DND-41 (cell line): ENCODE results near the gene CLDN9.
A peak's percentile ranks its signal among the peaks of the same experiment; 100 is the strongest.

ENCODE experiments used
- ATAC-seq: fragments of 200-7000 bp; cut with Tn5 transposase; 3 replicates; pipeline ENCODE4 v1.9.1; 2021; ENCODE audit warnings: low read depth; ENCODE audit not compliant: insufficient read depth
- DNase-seq: peaks from one replicate; pipeline ENCODE4 v3.0.0-alpha.2; 2020
- H2AFZ ChIP-seq: 2 replicates; pipeline ENCODE4 v1.6.0; 2012; ENCODE audit warnings: low read depth, low read length
- H3K27ac ChIP-seq: 2 replicates; pipeline ENCODE4 v1.5.1; 2012; ENCODE audit warnings: low read length, inconsistent platforms
- H3K27me3 ChIP-seq: fragments of 200-600 bp; sonication (generic); 2 replicates; pipeline ENCODE4 v1.6.0; 2012; ENCODE audit warnings: low read length, mild to moderate bottlenecking, inconsistent platforms; ENCODE audit not compliant: insufficient read depth, poor library complexity
- H3K36me3 ChIP-seq: 2 replicates; pipeline ENCODE4 v1.5.1; 2012; ENCODE audit warnings: low read length, inconsistent platforms; ENCODE audit not compliant: insufficient read depth
- H3K4me1 ChIP-seq: 2 replicates; pipeline ENCODE4 v1.5.1; 2012; ENCODE audit warnings: mild to moderate bottlenecking, low read length; ENCODE audit not compliant: insufficient read depth
- H3K4me2 ChIP-seq: 2 replicates; pipeline ENCODE4 v1.6.0; 2012; ENCODE audit warnings: mild to moderate bottlenecking, moderate library complexity, low read length, inconsistent platforms; ENCODE audit not compliant: insufficient read depth
- H3K4me3 ChIP-seq, 2 experiments: fragments of 200-600 bp in 1 of 2; shearing (Covaris generic) in 1 of 2; 2 replicates each; pipeline ENCODE4 v1.5.1; 2012 to 2016; ENCODE audit warnings: inconsistent platforms in 2 of 2, low read length in 2 of 2, mild to moderate bottlenecking in 2 of 2, low read depth in 1 of 2, moderate library complexity in 1 of 2
- H3K79me2 ChIP-seq: 2 replicates; pipeline ENCODE4 v1.6.0; 2012; ENCODE audit warnings: low read length, inconsistent platforms; ENCODE audit not compliant: insufficient read depth
- H3K9ac ChIP-seq: 2 replicates; pipeline ENCODE4 v1.6.0; 2012; ENCODE audit warnings: low read depth, mild to moderate bottlenecking, inconsistent platforms, low read length, moderate library complexity
- H3K9me3 ChIP-seq: 2 replicates; pipeline ENCODE4 v1.5.1; 2012; ENCODE audit warnings: low read length, moderate library complexity, mild to moderate bottlenecking, inconsistent platforms; ENCODE audit not compliant: insufficient read depth, severe bottlenecking
- H4K20me1 ChIP-seq: 2 replicates; pipeline ENCODE4 v1.6.0; 2012; ENCODE audit warnings: low read length; ENCODE audit not compliant: insufficient read depth
- EZH2 ChIP-seq: IDR thresholded peaks from 3 replicates; pipeline ENCODE4 v1.6.1; 2012; ENCODE audit warnings: borderline replicate concordance, low read depth, mild to moderate bottlenecking, moderate library complexity, low read length, inconsistent platforms; ENCODE audit not compliant: severe bottlenecking
- TF ChIP-seq, protein P1 (sequence below): IDR thresholded peaks from 2 replicates; pipeline ENCODE4 v1.5.1; 2012; ENCODE audit warnings: borderline replicate concordance, low read length, moderate library complexity, mild to moderate bottlenecking; ENCODE audit not compliant: poor library complexity, severe bottlenecking; ENCODE audit errors: extremely low read depth

CLDN9 gene

DNA sequence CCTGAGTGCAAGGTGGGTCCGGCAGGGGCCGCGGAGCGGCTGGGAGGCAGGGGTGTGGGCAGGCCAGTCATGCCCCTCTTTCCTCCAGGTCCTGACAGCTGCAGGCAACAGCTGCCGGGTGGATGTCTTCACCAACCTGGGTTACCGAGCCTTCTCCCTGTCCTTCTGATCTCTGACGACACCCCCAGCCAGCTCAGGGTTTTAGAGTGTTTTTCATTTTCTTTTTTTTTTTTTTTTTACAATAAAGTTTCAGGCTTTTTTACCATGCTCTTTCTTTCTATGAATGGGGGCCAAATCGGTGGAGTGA lies 14.7 kb downstream of the CLDN9 start:
- ATAC-seq (no peak), DNase-seq (no peak)
- H4K20me1 ChIP-seq = peaks cover 22% of the 10 kb centered on the region
- peaks cover 32% of the 10 kb centered on the region for H3K4me1 ChIP-seq
- no peaks in the 10 kb centered on the region for H3K27me3 ChIP-seq
- H3K4me3 ChIP-seq = no peak overlapping the region
- no peak overlapping the region for H3K27ac ChIP-seq
- H3K9me3 ChIP-seq = no peaks in the 10 kb centered on the region
- H3K4me2 ChIP-seq = no peak overlapping the region
- peaks cover 12% of the 10 kb centered on the region for H3K79me2 ChIP-seq
- no peak overlapping the region for H2AFZ ChIP-seq
- H3K9ac ChIP-seq = no peak overlapping the region
- H3K36me3 ChIP-seq = peaks cover 22% of the 10 kb centered on the region
- no peak for TF ChIP-seq EZH2
- TF ChIP-seq, protein P1, sequence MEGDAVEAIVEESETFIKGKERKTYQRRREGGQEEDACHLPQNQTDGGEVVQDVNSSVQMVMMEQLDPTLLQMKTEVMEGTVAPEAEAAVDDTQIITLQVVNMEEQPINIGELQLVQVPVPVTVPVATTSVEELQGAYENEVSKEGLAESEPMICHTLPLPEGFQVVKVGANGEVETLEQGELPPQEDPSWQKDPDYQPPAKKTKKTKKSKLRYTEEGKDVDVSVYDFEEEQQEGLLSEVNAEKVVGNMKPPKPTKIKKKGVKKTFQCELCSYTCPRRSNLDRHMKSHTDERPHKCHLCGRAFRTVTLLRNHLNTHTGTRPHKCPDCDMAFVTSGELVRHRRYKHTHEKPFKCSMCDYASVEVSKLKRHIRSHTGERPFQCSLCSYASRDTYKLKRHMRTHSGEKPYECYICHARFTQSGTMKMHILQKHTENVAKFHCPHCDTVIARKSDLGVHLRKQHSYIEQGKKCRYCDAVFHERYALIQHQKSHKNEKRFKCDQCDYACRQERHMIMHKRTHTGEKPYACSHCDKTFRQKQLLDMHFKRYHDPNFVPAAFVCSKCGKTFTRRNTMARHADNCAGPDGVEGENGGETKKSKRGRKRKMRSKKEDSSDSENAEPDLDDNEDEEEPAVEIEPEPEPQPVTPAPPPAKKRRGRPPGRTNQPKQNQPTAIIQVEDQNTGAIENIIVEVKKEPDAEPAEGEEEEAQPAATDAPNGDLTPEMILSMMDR = no peak

GRCh38 chr16:3027983-3028715 lies 15.4 kb downstream of the CLDN9 start:
- Histone ChIP-seq H3K9ac (no peak overlapping the region), H3K27me3 (no peaks in the 10 kb centered on the region), H4K20me1 (peaks cover 22% of the 10 kb centered on the region), H3K4me2 (no peak overlapping the region), H3K36me3 (peaks cover 22% of the 10 kb centered on the region), H3K9me3 (no peaks in the 10 kb centered on the region), H3K79me2 (peaks cover 12% of the 10 kb centered on the region), H3K27ac (no peak overlapping the region), H3K4me1 (peaks cover 25% of the 10 kb centered on the region), H2AFZ (no peak overlapping the region), H3K4me3 (no peak overlapping the region)
- peak; percentile 47 for ATAC-seq
- TF ChIP-seq, protein P1 = peak; percentile 78
- no peak for TF ChIP-seq EZH2
- DNase-seq = peak; percentile 83

DNA sequence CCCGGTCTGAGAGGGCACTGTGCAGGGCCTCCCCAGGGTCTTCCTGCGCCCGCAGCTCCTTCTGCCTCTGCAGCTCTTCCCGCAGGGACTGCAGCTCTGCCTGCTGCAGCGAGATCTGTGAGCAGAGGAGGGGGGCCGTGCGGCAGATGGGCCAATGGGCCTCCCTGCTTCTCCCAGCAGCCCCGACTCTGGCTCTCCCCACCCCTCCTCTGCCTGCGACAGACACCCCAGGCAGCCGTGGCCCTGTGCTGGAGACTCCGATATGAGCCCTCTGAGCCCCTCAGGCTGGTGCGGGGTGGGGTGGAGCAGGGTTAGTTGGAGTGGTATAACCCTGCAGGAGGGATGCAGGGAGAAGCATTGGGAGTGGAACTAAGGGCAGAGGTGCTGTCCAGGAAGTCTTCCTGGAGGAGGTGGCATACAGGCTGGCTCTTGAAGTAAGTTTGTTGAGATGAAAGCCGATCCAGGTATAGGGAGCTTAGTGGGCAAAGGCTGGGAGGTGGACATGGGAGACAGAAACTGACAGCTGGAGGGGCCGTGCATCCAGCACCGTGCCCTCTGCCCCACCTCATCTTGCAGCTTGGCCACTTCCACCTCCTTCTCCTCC lies 16.1 kb downstream of the CLDN9 start:
- ATAC-seq (no peak), DNase-seq (no peak)
- no peaks in the 10 kb centered on the region for H3K27me3 ChIP-seq
- H3K79me2 ChIP-seq = peaks cover 12% of the 10 kb centered on the region
- TF ChIP-seq, protein P1 = no peak
- H3K9me3 ChIP-seq = no peaks in the 10 kb centered on the region
- H3K4me2 ChIP-seq = no peak overlapping the region
- no peak overlapping the region for H2AFZ ChIP-seq
- no peak overlapping the region for H3K4me3 ChIP-seq
- peaks cover 18% of the 10 kb centered on the region for H3K4me1 ChIP-seq
- H3K27ac ChIP-seq = no peak overlapping the region
- H4K20me1 ChIP-seq = peaks cover 22% of the 10 kb centered on the region
- H3K9ac ChIP-seq = no peak overlapping the region
- H3K36me3 ChIP-seq = peaks cover 22% of the 10 kb centered on the region
